ENCODE data around the gene CUL7.

DNA sequence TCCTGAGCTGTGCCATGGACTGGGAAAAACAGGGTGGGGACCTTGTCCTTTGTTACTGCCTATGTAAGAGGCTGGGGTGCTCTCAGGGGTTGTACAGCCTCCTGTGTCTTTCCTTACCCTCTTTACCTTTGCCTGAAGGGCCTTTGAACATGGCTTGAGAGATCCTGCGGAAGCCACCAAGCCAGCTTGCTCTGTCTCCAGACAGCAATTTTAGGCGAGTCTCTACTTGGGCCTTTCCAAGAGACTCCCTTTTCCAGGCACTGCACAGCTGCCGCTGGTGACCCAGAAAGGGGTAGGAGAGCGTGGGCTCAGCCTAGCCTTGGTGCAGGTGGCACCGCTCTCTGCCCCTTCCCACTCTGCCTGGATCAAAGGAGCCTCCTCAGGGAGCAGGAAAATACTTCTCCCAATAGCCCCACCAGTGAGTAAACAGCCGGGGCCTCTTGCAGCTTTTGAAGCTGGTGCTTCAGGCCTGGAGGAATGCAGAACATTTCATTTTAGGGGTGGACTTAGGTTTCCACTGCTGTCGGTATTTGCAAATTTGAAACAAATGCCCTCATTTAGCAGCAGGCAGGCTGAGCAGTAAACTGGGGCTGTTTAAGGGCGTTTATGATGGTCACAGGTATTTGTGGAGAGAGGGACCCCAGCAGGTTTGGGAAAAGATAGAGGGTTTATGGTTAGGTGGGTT lies 36.4 kb upstream of the CUL7 start:
- no peak for TF ChIP-seq POLR2AphosphoS5 (IDR thresholded peaks at IDR 0.05; ENCODE audit: low read depth)
- TF ChIP-seq, protein P1, sequence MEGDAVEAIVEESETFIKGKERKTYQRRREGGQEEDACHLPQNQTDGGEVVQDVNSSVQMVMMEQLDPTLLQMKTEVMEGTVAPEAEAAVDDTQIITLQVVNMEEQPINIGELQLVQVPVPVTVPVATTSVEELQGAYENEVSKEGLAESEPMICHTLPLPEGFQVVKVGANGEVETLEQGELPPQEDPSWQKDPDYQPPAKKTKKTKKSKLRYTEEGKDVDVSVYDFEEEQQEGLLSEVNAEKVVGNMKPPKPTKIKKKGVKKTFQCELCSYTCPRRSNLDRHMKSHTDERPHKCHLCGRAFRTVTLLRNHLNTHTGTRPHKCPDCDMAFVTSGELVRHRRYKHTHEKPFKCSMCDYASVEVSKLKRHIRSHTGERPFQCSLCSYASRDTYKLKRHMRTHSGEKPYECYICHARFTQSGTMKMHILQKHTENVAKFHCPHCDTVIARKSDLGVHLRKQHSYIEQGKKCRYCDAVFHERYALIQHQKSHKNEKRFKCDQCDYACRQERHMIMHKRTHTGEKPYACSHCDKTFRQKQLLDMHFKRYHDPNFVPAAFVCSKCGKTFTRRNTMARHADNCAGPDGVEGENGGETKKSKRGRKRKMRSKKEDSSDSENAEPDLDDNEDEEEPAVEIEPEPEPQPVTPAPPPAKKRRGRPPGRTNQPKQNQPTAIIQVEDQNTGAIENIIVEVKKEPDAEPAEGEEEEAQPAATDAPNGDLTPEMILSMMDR (IDR thresholded peaks at IDR 0.05; ENCODE audit: insufficient read depth, low read length), result no peak

All from HL-60 (cell line).